T-helper 1 cell treated with Interleukin-12 subunit alpha and Interleukin-12 subunit beta and Interleukin-4 antibody, amounts not matched to agents 30 μg/mL and 1 μg/mL, for 36 hours (primary cell): ENCODE measurements around the gene APBA2.

Experiments
- H3K27ac Mint-ChIP-seq: one replicate; pipeline ENCODE4 v1.8.0; 2021; ENCODE audit warnings: mild to moderate bottlenecking, mixed read lengths
- H3K27me3 Mint-ChIP-seq: one replicate; pipeline ENCODE4 v1.8.0; 2021; ENCODE audit warnings: low read depth, mixed read lengths
- H3K36me3 Mint-ChIP-seq: one replicate; pipeline ENCODE4 v1.8.0; 2021; ENCODE audit warnings: low read depth, mixed read lengths
- H3K4me1 Mint-ChIP-seq: one replicate; pipeline ENCODE4 v1.8.0; 2021; ENCODE audit warnings: low read depth, mixed read lengths
- H3K4me3 Mint-ChIP-seq: one replicate; pipeline ENCODE4 v1.8.0; 2021; ENCODE audit warnings: mild to moderate bottlenecking, moderate library complexity, mixed read lengths
- H3K9me3 Mint-ChIP-seq: one replicate; pipeline ENCODE4 v1.8.0; 2021; ENCODE audit warnings: mixed read lengths

Gene APBA2

DNA sequence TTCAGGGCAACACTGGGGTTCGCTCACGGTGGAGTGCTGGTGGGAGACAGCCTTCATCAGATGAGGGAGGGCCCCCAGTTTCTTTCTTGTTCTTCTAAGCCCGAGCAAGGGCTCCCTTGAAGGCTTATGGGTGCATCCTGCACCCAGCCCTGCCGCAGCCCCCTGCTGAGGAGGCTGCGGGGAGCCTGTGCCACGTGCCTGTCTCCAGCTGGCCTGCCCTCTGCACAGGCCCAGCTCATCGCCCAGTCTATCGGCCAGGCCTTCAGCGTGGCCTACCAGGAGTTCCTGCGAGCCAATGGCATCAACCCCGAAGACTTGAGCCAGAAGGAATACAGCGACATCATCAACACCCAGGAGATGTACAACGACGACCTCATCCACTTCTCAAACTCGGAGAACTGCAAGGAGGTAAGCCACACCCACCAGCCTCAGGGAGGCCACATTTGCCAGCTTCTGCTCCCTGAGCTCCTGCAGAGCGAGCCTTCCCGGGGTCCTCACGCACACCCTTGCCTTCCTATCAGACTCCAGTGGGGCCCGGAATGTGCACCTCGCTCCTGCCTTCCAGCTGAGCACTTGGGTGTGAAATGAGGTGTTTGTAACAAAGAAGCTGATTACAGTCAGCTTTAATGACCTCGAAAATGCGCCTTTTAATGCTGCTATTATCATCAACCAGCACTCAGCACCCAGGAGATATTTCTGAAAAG lies 219.5 kb downstream of the APBA2 start:
- no peak overlapping the region for H3K27ac Mint-ChIP-seq
- H3K4me3 Mint-ChIP-seq, result no peak overlapping the region
- no peaks in the 10 kb centered on the region for H3K27me3 Mint-ChIP-seq
- H3K4me1 Mint-ChIP-seq, result no peaks in the 10 kb centered on the region
- H3K36me3 Mint-ChIP-seq, result no peaks in the 10 kb centered on the region
- no peaks in the 10 kb centered on the region for H3K9me3 Mint-ChIP-seq

DNA sequence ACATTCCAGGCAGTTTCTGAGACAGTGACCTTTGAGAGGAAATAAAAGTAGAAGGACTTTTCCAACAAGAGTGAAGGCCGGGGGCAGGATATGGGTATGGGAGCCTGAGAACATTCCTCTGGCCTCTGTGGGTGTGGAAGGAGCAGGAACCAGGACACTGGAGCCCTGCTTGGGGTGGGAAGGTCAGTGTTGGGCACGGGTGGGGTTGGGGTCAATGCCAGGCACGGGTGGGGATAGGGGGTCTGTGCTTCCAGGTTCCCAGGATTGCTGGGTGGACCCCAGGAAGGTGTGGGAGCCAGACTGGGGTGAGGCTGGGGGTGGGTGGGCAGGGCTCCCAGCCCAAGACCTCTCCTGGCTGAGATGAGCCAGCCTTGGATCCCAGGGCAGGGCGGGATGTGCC lies 220.3 kb downstream of the APBA2 start:
- Mint-ChIP-seq H3K9me3 (no peaks in the 10 kb centered on the region), H3K4me3 (no peak overlapping the region), H3K27ac (no peak overlapping the region), H3K36me3 (no peaks in the 10 kb centered on the region), H3K27me3 (no peaks in the 10 kb centered on the region), H3K4me1 (no peaks in the 10 kb centered on the region)

DNA sequence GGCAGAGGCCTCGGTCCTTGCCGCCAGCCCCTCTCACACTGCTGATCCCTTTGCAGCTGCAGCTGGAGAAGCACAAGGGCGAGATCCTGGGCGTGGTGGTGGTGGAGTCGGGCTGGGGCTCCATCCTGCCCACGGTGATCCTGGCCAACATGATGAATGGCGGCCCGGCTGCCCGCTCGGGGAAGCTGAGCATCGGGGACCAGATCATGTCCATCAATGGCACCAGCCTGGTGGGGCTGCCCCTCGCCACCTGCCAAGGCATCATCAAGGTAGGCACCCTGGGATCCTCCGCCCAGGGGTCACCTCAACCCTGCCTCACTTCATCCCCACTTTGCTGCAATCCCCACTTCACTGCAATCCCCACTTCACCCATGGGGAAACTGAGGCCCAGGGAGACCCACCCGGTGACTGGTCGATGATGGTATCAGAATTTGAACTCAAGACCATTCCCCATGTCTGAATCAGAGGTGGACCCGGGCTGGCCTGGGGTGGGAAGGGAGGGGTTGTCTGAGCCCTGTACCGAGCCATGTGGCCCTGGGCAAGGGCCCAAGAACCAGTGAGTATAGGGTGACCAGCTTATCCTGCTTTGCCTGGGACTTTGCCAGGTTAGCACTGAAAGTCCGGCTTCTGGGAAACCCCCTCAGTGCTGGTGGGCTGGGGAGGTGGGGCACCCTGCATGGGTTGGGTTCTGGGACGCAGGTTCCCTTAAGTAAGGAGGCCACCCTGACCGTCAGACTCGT lies 220.9 kb downstream of the APBA2 start:
- H3K4me3 Mint-ChIP-seq, result no peak overlapping the region
- H3K4me1 Mint-ChIP-seq, result no peaks in the 10 kb centered on the region
- H3K27ac Mint-ChIP-seq, result no peak overlapping the region
- no peaks in the 10 kb centered on the region for H3K9me3 Mint-ChIP-seq
- no peaks in the 10 kb centered on the region for H3K36me3 Mint-ChIP-seq
- no peaks in the 10 kb centered on the region for H3K27me3 Mint-ChIP-seq

DNA sequence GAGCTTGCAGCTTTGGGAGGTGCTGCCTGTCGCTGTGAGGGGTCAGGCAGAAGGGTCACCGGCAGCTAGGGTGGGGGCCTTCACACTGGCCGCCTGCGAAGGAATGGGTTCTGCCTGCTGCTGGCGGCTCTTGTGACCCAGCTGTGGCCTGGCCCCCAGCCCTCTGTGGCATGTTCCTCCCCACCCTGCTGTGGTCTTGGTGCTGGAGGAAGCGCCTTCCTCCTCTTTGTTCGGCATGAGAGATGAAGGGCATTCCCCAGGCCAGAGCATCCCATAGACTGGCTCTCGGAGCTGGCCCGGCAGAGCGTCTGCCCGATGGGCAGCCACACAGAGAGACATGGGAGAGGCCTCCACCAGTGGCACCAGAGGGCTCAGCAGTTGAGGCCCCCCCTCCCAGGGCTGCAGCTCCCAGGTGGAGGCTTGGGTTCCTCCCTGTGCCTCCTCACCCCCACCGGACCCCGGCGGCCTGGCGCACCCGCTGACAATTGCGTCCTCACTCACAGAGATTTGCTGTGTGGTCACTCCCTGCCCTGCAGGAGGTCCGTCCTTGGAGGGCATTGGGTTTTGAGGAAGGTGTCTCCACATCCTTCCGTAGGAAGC lies 221.6 kb downstream of the APBA2 start:
- no peaks in the 10 kb centered on the region for H3K9me3 Mint-ChIP-seq
- H3K27ac Mint-ChIP-seq, result no peak overlapping the region
- H3K4me3 Mint-ChIP-seq, result no peak overlapping the region
- no peaks in the 10 kb centered on the region for H3K36me3 Mint-ChIP-seq
- no peaks in the 10 kb centered on the region for H3K4me1 Mint-ChIP-seq
- no peaks in the 10 kb centered on the region for H3K27me3 Mint-ChIP-seq

DNA sequence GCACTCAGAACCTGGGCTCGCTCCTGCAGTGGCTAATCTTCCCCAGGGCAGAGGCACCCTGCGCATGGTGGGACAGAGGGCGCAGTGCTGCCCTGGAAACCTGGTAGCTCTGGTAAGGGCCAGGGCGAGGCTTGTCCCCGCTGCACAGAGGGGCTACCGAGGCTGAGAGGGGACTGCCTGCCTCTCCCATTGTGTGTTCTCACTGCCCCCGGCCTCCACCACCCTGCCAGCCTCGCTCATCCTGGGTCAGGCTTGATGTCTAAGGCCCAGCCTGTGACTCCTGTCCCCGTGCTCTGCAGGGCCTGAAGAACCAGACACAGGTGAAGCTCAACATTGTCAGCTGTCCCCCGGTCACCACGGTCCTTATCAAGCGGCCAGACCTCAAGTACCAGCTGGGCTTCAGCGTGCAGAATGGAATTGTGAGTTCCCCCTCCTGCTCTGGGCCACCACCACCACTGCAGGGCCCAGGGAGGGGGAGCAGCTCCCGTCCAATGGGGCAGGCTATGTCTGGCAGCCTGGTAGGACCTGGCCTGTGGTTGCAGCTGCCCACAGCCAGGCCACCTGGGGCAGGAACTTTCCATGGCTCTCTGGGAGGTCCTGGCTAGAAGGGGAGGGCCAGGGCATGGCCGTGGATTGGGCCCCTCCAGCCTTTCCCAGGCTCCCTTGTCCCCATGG lies 222.3 kb downstream of the APBA2 start:
- H3K4me3 Mint-ChIP-seq, result no peak overlapping the region
- H3K4me1 Mint-ChIP-seq, result no peaks in the 10 kb centered on the region
- H3K27ac Mint-ChIP-seq, result no peak overlapping the region
- no peaks in the 10 kb centered on the region for H3K27me3 Mint-ChIP-seq
- H3K36me3 Mint-ChIP-seq, result no peaks in the 10 kb centered on the region
- no peaks in the 10 kb centered on the region for H3K9me3 Mint-ChIP-seq

DNA sequence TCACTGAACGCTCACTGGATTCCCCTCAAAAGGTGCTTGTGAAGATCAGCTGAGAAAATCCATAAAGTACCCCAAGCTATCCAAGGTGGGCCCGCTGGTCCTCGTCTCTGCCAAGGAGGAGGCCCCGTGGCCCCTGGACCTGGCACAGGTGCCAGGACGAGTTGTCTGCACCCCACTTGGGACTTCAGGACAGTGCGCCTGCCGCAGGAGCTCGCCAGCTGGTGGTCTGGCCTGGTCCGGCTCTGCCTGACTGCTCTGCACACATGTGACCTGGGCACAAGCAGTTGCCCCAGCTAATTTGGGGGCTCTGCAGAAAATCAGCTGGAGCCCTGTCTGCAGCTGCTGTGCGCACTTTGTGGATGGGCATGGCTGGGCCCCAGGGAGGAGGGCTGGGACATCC lies 224.0 kb downstream of the APBA2 start:
- Mint-ChIP-seq H3K4me1 (peaks cover 2% of the 10 kb centered on the region), H3K27ac (no peak overlapping the region), H3K4me3 (no peak overlapping the region), H3K9me3 (no peaks in the 10 kb centered on the region), H3K36me3 (no peaks in the 10 kb centered on the region), H3K27me3 (peaks cover 7% of the 10 kb centered on the region)

DNA sequence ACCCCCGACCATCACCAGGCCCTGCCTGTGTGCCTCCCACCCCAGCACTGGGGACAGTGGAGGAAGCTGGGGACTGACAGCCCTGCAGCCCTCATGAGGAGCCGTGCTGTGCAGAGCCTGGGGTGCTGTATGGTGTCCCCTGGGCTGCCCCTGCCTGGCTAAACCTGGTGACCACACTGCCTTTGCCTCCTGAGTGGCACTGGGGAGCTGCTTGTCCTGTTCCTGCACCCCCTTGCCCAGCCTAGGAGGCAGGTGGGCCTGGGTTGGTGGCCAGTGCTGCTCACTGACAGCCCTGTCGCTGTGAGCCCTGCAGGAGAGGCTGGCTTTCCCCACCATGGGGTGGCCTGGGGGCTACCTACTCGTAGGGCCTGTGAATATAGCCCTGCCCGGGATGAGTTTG lies 224.4 kb downstream of the APBA2 start:
- H3K27ac Mint-ChIP-seq, result no peak overlapping the region
- H3K27me3 Mint-ChIP-seq, result peaks cover 9% of the 10 kb centered on the region
- no peaks in the 10 kb centered on the region for H3K36me3 Mint-ChIP-seq
- peaks cover 4% of the 10 kb centered on the region for H3K4me1 Mint-ChIP-seq
- no peaks in the 10 kb centered on the region for H3K9me3 Mint-ChIP-seq
- H3K4me3 Mint-ChIP-seq, result no peak overlapping the region

DNA sequence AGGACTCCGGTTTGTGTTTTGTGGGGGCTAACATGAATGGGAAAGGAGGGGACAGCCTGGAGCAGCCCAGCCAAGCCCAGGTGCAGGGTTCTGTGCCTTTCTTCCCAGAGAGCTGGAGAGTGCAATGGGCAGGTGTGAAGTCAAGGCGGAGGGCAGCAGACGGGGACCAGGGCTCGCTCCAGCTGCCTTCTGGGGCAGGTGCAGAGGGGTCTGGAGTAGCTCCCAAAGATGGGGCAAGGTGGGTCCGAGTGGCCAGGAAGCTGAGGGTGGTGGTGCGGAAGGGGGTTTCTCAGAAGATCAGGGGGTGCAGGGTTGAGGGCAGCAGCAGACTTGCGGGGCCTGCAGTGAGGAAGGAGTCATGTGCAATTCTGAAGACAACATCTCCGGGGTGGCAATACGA lies 225.0 kb downstream of the APBA2 start:
- Mint-ChIP-seq H3K36me3 (no peaks in the 10 kb centered on the region), H3K4me3 (no peak overlapping the region), H3K9me3 (no peaks in the 10 kb centered on the region), H3K27me3 (peaks cover 9% of the 10 kb centered on the region), H3K4me1 (peaks cover 4% of the 10 kb centered on the region), H3K27ac (no peak overlapping the region)

DNA sequence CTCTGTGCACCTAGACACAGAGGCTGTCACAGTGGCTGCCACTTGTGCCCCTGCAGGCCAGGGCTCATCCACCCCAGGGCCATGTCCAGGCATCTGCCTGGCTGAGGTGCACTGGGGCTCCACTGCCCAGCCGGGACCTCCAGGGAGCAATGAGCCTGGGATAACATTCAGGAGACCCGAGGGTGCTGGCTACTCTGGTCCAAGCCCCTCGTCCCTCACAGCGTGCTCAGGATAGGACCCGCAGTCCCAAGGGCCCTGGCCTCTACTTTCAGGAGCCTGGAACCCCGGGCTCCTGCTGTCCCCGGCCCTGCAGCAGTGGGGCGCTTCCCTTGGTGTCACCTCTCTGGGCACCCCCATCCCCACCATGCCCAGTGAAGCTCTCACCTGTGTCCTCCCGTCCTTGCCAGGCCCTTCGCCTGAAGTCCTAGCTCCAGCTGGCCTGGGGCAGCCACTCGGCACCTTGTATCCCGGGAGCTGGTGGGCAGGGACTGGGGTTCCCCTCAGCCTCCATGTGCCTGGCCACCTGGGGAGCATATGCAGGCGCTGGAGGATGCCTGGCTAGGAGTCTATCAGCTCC lies 226.0 kb downstream of the APBA2 start:
- peaks cover 9% of the 10 kb centered on the region for H3K27me3 Mint-ChIP-seq
- no peak overlapping the region for H3K4me3 Mint-ChIP-seq

DNA sequence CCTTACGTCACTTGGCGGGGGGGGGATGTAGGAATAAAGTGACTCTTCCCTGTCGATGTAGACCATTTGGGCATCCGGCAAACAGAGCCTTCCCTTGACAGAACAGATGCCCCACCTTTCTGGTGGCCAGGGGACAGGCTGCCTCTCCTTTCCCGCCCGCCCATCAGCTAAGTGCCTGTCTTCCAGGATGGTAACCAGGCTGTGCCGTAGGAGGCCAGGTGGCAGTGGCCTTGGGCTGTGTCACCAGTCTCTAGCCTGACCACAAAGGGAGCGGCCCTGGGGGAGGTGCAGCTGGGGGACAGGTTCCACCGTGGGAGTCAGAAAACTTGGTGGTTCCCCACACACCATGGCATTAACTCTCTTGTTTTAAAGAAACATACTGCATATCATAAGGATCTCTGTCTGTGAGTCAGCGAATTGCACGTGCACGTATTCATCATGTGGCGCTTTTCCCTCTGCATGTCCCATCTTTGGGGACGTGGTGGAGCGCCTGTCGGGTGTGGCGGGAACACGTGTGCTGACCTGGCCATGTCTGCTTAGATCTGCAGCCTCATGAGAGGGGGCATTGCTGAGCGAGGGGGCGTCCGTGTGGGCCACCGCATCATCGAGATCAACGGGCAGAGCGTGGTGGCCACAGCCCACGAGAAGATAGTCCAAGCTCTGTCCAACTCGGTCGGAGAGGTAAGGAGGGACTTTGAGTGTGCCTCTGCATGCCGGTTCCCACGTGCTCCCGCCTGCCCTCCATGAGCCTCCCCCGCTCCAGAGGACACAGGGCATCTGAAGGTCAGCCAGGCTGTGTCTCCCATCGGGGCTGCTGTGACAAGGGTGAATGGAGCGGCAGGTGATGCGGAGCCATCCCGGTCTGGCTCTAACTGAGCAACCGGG lies 227.8 kb downstream of the APBA2 start:
- no peaks in the 10 kb centered on the region for H3K9me3 Mint-ChIP-seq
- H3K27me3 Mint-ChIP-seq, result peaks cover 9% of the 10 kb centered on the region
- no peak overlapping the region for H3K27ac Mint-ChIP-seq
- no peaks in the 10 kb centered on the region for H3K36me3 Mint-ChIP-seq
- H3K4me3 Mint-ChIP-seq, result no peak overlapping the region
- H3K4me1 Mint-ChIP-seq, result peaks cover 4% of the 10 kb centered on the region

More for the DNA sequence above, 226.0 kb downstream of the APBA2 start:
- H3K36me3 Mint-ChIP-seq, result no peaks in the 10 kb centered on the region
- H3K27ac Mint-ChIP-seq, result no peak overlapping the region
- H3K9me3 Mint-ChIP-seq, result no peaks in the 10 kb centered on the region
- H3K4me1 Mint-ChIP-seq, result peaks cover 4% of the 10 kb centered on the region

DNA sequence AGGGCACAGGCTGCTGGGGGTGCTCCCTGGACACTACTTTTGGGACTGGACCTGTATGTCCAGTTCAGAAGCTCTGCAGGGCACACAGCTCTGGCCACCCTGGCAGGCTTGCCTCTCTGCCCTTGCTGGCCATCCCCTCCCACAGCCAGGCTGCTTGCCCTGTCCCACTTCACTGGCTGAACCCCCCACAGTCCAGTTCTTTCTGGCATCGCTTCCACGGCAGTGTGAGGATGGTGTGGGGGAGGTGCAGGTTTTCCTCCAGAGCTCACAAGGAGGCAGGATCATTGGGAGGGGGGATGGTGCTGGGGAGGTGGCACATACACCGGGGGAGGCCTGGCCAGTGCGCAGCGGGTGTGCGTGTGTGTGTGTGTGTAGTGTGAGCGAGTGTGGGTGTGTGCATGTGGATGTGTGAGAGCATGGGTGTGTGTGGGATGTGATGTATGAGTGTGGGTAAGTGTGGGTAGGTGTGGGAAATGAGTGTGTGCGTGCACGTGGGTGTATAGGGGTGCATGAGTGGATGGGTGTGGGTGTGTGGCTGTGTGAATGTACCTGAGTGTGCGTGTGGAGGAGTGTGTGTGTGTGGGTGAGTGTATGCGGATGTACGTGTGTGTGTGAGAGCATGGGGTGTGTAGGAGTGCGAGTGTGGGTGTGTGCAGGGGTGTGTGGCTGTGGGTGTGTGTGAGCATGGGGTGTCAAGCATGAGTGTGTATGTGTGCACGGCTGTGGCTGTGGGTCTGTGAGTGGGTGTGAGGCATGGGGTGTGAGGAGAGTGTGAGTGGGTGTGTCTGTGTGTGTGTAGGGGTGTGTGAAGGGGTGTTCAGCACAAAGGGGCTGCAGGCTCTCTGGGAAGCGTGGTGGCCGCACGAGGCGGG lies 228.7 kb downstream of the APBA2 start:
- no peak overlapping the region for H3K4me3 Mint-ChIP-seq
- H3K4me1 Mint-ChIP-seq, result peaks cover 4% of the 10 kb centered on the region
- H3K27ac Mint-ChIP-seq, result no peak overlapping the region
- no peaks in the 10 kb centered on the region for H3K9me3 Mint-ChIP-seq
- no peaks in the 10 kb centered on the region for H3K36me3 Mint-ChIP-seq
- H3K27me3 Mint-ChIP-seq, result peaks cover 9% of the 10 kb centered on the region

DNA sequence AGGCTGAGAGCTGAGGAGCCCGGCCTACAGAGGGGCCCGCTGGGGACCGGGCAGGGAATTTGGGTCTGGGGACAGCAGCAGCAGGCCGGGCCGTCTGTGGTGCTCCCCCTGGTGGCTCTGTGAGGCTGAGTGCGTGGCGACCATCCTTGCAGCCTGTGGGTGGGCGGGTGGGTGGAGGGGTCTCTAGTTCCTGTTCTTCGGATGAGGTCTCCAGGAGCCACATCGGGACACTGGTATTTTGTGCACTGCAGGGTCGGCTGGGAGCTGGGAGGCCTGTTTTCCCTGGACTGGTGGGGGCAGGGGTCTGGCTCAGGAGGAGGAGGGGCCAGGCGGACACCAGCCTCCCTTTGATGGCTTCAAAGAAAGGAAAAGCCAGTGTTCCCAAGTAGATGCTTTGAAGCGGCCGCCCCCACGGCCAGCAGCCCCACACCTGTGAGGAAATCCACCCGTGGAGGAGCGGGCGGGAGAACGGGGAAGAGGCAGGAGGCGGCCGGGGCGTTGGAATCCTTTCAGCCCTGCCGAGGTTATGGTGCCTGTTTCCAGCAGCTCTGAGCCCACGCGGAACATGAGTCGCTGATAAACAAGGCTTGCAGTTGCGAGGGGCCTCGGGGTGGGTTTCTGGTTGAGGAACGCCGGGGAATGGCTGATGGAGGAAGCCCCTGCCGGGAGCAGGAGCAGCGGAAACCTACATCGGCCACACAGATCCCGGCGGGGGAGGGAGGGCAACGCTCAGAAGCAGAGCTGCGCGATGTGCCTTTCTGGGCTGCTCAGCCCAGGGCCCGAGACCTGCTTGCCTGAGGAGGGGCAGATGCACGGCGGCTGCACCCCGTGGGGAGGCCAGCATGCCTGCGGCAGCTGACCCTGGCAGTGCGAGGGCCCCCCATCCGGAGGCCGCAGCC lies 229.6 kb downstream of the APBA2 start:
- Mint-ChIP-seq H3K9me3 (no peaks in the 10 kb centered on the region), H3K36me3 (no peaks in the 10 kb centered on the region), H3K27me3 (peaks cover 9% of the 10 kb centered on the region), H3K4me1 (peaks cover 4% of the 10 kb centered on the region), H3K27ac (no peak overlapping the region), H3K4me3 (no peak overlapping the region)
